Right lobe of liver (tissue), 6 donors: Measurements from ENCODE around the gene EDN1. TPM values are rescaled to one million over a fixed set of nuclear protein-coding genes. Genes with fewer than 3 reads are reported as not detected.

Experiments used
- ATAC-seq, 4 donors: fragments of 200-7000 bp; cut with Tn5 transposase; one replicate each; pipeline ENCODE4 v1.9.1; 2020; ENCODE audit warnings: mild to moderate bottlenecking in 4 of 4, moderate library complexity in 4 of 4
- DNase-seq, 3 donors: peaks; one replicate each; pipeline ENCODE4 v3.0.0-alpha.2; 2020
- H3K27ac ChIP-seq, 3 donors: fragments of 200-600 bp; one replicate each; pipeline ENCODE4 v1.8.0; 2022
- H3K27me3 ChIP-seq, 2 donors: fragments of 200-600 bp; one replicate each; pipeline ENCODE4 v1.8.0; 2022
- H3K36me3 ChIP-seq, 4 donors: fragments of 200-600 bp; sonication (generic) in 1 of 4; one replicate each; pipeline versions ENCODE4 v1.5.1 to v1.8.0; 2017 to 2022; ENCODE audit warnings: control low read depth in 1 of 4
- H3K4me1 ChIP-seq, 4 donors: fragments of 200-600 bp; sonication (generic) in 1 of 4; one replicate each; pipeline versions ENCODE4 v1.5.1 to v1.8.0; 2017 to 2022; ENCODE audit warnings: control low read depth in 1 of 4
- H3K4me3 ChIP-seq, 3 donors: fragments of 200-600 bp; one replicate each; pipeline ENCODE4 v1.8.0; 2022
- H3K9me3 ChIP-seq, 4 donors: fragments of 200-600 bp; sonication (generic) in 1 of 4; one replicate each; pipeline versions ENCODE4 v1.5.1 to v1.8.0; 2017 to 2022; ENCODE audit warnings: control low read depth in 1 of 4
- CTCF ChIP-seq, 4 donors: fragments of 200-600 bp in 3 of 4; fragments of 450-650 bp in 1 of 4; IDR thresholded peaks; one replicate each; pipeline versions ENCODE4 v1.5.1 to v1.8.0; 2016 to 2022; ENCODE audit warnings: antibody characterized with exemption in 4 of 4, mild to moderate bottlenecking in 2 of 4
- POLR2A ChIP-seq: fragments of 450-650 bp; IDR thresholded peaks from one replicate; pipeline ENCODE4 v1.6.1; 2017; ENCODE audit warnings: antibody characterized with exemption, mild to moderate bottlenecking
- WGBS: methylation state at CpG from one replicate; pipeline ENCODE4 v1.1.6; 2018; ENCODE audit warnings: low coverage, low lambda C conversion rate; ENCODE audit not compliant: insufficient coverage; ENCODE audit errors: missing lambda C conversion rate; 5-methylcytosine and 5-hydroxymethylcytosine counted together
- intact Hi-C, 2 donors: fragments of 100-400 bp; cut with DNase I; formaldehyde crosslinking; loops; one replicate each; pipeline versions ENCODE4 v1.11.2 to v1.14.1; 2022
- total RNA-seq, 6 experiments: library from RNA; depleted of rRNA in 2 of 6; stranded (reverse); fragments of >200 nt in 2 of 6; fragmentation: NEBNext Ultra II Directional in 3 of 6; extraction: Animal tissue kit (Norgen Biotek cat#: 25700) in 3 of 6; gene quantifications; one replicate each; pipeline versions ENCODE4 v1.1.0 to v1.2.4, GENCODE V29; 2016 to 2023
- donor health status: DM: no; HTN: yes; CAD: no.
- donor health status: DM: no; HTN: no; CAD: no.
- donor health status: DM: no; HTN: no; CAD: no.
- donor health status: DM: no; HTN: yes; CAD: no.
- donor health status: DM: no; HTN: yes; CAD: no.

Gene EDN1
- total RNA-seq, 6 experiments from 2014 or later: 0.18 to 6.8 (median 1.4) TPM

- WGBS: 90% methylated on average over 7 of the region's 7 CpGs
- Histone ChIP-seq H3K4me3 (no peak overlapping the region), H3K9me3 (no peaks in the 10 kb centered on the region), H3K27ac (no peak overlapping the region), H3K36me3 (no peaks in the 10 kb centered on the region), H3K4me1 (no peaks in the 10 kb centered on the region), H3K27me3 (no peaks in the 10 kb centered on the region)
- no peak for TF ChIP-seq CTCF (IDR thresholded peaks at IDR 0.05)
- no peak for TF ChIP-seq POLR2A
- intact Hi-C loops: loop anchor here in 1 of 2 donors (10.0 kb wide), 1 partner anchor 307 kb away; no protein-coding TSS in a partner anchor
- DNase-seq (no peak), ATAC-seq (no peak)
These were observed 8.1 kb downstream of the EDN1 start for GRCh38 chr6:12298017-12298978.

- intact Hi-C loops: loop anchor here in 1 of 2 donors (10.0 kb wide), 1 partner anchor 306 kb away; no protein-coding TSS in a partner anchor
- Histone ChIP-seq H3K4me1 (no peaks in the 10 kb centered on the region), H3K27ac (no peak overlapping the region)
These were observed 8.8 kb downstream of the EDN1 start for GRCh38 chr6:12298995-12299394.

GRCh38 chr6:12301018-12301417, 10.9 kb downstream of the EDN1 start:
- Histone ChIP-seq H3K4me1 (no peaks in the 10 kb centered on the region), H3K9me3 (no peaks in the 10 kb centered on the region), H3K4me3 (no peak overlapping the region), H3K27me3 (no peaks in the 10 kb centered on the region), H3K36me3 (no peaks in the 10 kb centered on the region), H3K27ac (no peak overlapping the region)
- DNase-seq (no peak), ATAC-seq (no peak)
- WGBS: 93% methylated on average over 3 of the region's 3 CpGs
- intact Hi-C loops: no loop called here
- TF ChIP-seq CTCF (IDR thresholded peaks at IDR 0.05) (no peak), POLR2A (no peak)

More at GRCh38 chr6:12298995-12299394, 8.8 kb downstream of the EDN1 start:
- H3K9me3 ChIP-seq: no peaks in the 10 kb centered on the region
- DNase-seq (no peak), ATAC-seq (no peak)
- H3K36me3 ChIP-seq: no peaks in the 10 kb centered on the region
- WGBS: 80% methylated on average over 1 of the region's 1 CpG
- H3K27me3 ChIP-seq: no peaks in the 10 kb centered on the region
- no peak overlapping the region for H3K4me3 ChIP-seq
- TF ChIP-seq CTCF (IDR thresholded peaks at IDR 0.05): no peak
- no peak for TF ChIP-seq POLR2A

GRCh38 chr6:12304487-12304886, 14.3 kb downstream of the EDN1 start:
- H3K27ac ChIP-seq: no peak overlapping the region
- intact Hi-C loops: no loop called here
- WGBS: 100% methylated on average over 2 of the region's 2 CpGs
- no peaks in the 10 kb centered on the region for H3K4me1 ChIP-seq
- no peaks in the 10 kb centered on the region for H3K36me3 ChIP-seq
- H3K27me3 ChIP-seq: no peaks in the 10 kb centered on the region
- H3K4me3 ChIP-seq: no peak overlapping the region
- ATAC-seq (no peak), DNase-seq (no peak)
- TF ChIP-seq CTCF (IDR thresholded peaks at IDR 0.05): no peak
- no peak for TF ChIP-seq POLR2A
- H3K9me3 ChIP-seq: no peaks in the 10 kb centered on the region
